GM12873 (cell line): ENCODE results near the gene JUNB.

Source experiments
- CTCF ChIP-seq: IDR thresholded peaks from 2 replicates; pipeline ENCODE4 v1.5.1; 2012; ENCODE audit warnings: low read depth, mild to moderate bottlenecking, moderate library complexity, low read length, control low read depth; ENCODE audit not compliant: insufficient read depth; ENCODE audit errors: missing control alignments

JUNB gene

GRCh38 chr19:12791345-12792050 is at the start of gene JUNB:
JUNB (plus strand) TSS chr19:12791486; CDS start chr19:12791772, 286 bp downstream.
- TF ChIP-seq CTCF: peak; percentile 29

GRCh38 chr19:12745166-12745897 is 46.0 kb upstream of the JUNB start:
- no peak for TF ChIP-seq CTCF

GRCh38 chr19:12748489-12748888 is 42.8 kb upstream of the JUNB start:
- TF ChIP-seq CTCF: no peak

GRCh38 chr19:12749938-12750521 is 41.3 kb upstream of the JUNB start:
- TF ChIP-seq CTCF: no peak

GRCh38 chr19:12750851-12751250 is 40.4 kb upstream of the JUNB start:
- no peak for TF ChIP-seq CTCF

- TF ChIP-seq CTCF: no peak
Measured at GRCh38 chr19:12751635-12752034, 39.7 kb upstream of the JUNB start, which contains the start of gene BEST2. BEST2 (plus strand) TSS chr19:12751791; CDS start chr19:12752593, 802 bp downstream.
